GM21515 (cell line): ENCODE measurements around the gene PHLPP1.
"Not testable (repeated sequence)": the region's sequence is repeated elsewhere in the genome, so short reads cannot be mapped to it uniquely, and the experiment has no call there.

Experiments used
- ATAC-seq: cut with Tn5 transposase; IDR thresholded peaks from one replicate; pipeline ENCODE4 v1.9.1; 2021; ENCODE audit not compliant: unreplicated experiment

The PHLPP1 gene

DNA sequence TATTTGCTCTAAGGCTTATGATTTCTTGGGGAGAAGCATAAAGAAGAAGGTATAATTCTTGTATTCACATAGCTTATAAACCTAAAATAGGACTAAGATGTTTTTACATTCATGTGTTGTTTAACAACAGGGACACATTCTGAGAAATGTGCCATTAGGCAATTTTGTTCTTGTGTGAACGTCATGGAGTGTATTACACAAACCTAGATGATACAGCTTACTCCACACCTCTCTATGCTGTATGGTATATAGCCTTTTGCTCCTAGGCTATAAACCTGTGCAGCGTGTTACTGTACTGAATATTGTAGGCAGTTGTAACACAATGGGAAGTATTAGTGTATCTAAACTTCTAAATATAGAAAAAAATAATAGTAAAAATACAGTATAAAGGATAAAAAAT lies 92.1 kb downstream of the PHLPP1 start:
- no peak for ATAC-seq

DNA sequence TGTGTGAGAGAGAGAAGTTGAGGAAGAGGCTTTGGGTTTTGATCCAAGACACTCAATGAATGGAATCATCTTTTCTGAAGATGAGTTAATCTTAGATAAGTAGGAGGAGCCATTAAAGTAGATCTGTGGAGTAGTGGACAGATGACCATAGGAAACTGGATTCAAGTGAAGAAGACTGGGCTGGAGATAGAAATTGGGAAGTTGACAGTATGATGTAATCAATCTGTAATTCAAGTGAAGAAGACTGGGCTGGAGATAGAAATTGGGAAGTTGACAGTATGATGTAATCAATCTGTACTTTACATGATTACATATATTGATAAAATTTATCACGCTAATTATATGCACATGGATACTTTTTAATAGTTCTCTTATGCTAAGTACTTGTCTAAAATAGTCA lies 92.8 kb downstream of the PHLPP1 start:
- ATAC-seq: no peak

DNA sequence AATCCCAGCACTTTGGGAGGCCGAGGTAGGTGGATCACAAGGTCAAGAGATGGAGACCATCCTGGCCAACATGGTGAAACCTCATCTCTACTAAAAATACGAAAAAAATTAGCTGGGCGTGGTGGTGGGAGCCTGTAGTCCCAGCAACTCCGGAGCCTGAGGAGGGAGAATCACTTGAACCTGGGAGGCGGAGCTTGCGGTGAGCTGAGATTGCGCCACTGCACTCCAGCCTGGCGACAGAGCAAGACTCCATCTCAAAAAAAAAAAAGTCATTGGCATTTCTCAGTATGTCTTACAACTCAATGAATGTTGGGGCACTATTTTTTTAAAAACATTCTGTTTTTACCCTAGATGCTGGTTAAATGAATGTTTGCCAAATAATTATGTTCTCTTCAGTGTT lies 94.1 kb downstream of the PHLPP1 start:
- not testable (repeated sequence) for ATAC-seq

DNA sequence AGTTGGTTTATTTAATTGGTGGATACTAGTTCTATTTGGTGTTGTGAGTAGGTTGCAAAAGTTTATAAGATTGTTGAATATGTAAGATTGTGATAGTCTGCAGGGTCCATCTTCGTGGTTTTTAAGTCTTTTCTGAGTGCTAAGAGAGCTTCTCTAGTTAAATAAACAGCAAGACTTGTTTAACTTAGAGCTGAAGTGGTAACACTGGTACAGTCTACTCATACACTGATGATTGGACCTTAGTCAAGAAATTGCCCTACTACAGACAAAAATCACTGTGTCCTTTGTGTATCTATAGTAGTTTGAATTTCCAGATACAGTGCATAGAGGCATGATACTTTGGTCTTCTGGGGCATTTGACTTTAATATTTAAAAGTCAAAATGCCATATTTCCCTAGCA lies 94.6 kb downstream of the PHLPP1 start:
- no peak for ATAC-seq

DNA sequence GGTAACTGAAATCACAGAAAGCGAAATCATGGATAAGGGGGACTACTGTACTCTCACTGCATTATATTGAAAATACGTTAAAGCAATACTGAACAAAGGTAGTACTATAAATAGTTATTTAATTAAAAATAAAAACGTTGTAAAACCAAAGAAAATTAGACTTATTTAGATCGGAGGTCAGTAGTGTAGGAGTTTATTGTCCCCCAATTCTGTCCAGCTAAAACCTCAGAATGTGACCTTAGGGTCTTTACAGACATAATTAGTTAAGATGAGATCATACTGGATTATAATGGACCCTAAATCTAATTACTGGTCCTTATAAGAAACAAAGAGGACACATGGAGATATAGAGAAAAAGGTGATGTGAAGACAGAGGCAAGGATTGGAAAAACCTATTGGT lies 95.3 kb downstream of the PHLPP1 start:
- ATAC-seq: no peak

DNA sequence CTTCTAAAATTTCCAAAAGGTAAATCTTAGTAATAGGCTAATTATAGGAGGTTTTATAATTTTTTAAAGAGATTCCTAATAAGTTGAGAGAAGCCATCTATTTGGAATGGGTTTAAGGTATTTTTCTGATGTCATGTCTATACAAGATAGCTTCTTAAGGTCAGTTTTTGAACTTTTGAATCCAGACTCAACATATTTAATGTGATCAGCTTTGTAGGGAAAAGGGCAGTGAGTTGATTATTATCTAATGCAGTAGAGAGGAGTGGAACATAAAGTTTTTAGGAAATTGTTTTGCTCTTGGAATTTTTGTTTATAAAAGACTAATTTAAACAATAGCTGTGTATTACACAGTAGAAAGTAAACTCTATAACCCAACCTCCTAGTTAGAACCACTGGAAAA lies 96.3 kb downstream of the PHLPP1 start:
- no peak for ATAC-seq

DNA sequence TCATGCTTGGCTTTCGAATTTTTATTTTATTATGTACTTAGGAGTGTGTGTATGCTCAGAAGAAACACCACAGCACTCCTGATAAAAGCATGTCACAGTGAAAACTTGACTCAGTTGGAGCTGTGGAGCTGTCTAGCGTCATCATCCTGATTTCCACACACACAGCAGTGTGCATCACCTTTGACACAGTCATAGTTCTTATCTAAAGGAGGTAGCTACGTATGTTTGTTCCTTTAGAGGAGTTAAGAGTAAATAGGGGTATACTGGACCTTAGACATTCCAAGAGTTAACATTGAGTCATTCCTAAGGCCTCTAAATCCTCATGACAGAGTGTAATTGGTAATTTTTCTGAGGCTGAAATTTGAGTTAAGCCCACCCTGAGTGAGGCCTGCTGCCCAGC lies 96.9 kb downstream of the PHLPP1 start:
- ATAC-seq: no peak

DNA sequence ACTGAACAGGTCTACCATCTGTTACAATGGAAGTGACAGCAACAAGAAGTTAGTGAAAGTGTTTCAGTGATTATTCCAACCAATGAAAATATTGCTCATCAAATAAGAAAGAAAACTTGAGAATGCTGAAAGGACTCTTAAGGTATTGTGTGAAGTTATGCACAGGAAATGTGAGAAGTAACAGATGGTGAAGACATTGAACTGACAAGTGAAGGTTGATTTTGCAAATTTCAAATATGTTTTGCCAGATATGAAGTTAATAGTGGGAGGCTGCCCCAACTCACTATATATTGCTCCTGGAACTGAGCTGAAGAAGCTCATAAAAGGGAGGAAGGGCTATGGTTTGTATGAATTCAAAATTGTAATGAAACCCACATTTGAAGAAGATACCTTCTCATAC lies 97.5 kb downstream of the PHLPP1 start:
- ATAC-seq: no peak

DNA sequence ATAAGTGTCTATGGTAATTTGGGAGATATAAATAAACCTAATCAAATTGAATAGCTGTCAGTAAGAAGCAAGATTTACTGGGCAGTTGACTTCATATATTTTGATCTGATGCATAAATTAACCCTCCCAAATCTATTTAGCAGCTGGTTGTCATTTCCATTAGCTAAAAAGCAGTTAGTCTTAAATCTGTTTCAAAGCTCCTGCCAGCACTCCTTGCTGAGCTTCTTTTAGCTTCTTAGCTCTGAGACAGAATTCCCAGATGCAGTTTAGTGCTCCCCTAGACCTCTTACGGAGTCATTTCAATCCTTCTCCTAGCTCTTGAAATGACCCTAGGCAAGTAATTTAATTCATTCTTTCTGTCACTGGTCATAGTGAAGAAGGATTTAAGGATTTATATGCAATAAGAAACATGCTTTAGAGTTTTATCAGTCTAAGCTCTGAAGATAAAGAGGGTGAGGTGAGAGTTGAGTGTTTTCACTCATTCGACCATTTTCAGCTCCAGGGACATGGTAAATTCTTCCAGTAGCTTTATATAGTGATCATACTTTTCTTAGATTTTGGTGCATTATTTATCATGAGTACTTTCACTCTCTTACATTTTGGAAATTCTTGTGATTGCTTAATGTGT lies 98.9 kb downstream of the PHLPP1 start:
- no peak for ATAC-seq

DNA sequence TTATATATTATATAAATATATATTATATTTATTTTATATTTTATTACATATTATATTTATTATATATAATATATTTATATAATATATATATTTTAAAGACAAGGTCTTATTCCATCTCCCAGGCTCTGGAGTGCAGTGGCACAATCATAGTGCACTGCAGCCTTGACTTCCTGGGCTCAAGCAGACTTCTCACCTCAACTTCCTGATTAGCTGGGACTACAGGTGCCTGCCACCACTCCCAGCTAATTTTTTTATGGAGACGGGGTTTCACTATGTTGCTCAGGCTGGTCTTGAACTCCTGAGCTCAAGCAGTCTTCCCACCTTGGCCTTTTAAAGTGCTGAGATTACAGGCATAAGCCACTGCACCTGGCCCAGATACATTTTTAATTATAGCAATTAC lies 110.0 kb downstream of the PHLPP1 start:
- ATAC-seq: no peak

DNA sequence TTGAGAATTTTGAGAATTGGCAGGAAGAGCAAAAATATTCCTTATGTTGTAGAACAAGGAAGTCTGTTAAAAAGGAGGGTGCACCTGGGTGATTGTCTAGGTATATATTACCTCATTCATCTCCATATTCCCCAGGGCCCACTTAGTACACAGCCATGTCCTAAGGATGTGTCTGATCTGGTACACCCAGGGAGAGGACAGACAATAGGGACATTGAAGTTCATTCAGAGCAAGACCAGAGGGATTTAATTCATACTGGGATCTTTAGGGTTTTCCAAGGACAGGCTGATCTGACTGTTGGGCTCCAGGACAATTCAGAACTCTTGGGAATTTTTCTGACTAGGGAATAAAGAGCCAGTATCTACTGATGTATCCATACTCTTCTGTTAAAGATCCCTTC lies 112.1 kb downstream of the PHLPP1 start:
- ATAC-seq: no peak

DNA sequence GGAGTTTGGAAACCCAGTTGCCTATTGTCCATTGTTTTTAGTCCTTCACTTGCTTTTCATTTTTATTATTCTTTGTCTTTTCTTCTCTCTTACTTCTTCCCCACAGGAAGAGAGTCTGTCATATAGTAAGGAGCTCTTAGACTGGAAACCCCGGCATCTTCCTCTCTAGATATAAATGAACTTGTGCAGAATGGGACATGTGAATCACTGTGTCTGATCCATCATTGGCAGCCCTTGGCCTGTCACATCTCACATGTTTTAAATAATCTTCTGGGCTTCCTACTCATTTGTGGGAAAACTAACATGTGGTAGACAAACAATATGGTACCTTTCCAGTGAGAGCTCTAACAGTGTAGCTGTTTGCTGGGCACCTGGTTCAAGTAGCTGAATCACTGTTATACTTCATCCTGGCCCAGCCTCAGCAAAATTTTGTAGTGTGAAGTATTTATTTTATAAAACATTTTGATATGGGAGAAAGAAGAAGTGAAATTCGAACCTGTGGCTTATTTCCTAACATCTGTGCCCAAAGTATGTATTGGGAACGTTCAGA lies 112.8 kb downstream of the PHLPP1 start:
- no peak for ATAC-seq

DNA sequence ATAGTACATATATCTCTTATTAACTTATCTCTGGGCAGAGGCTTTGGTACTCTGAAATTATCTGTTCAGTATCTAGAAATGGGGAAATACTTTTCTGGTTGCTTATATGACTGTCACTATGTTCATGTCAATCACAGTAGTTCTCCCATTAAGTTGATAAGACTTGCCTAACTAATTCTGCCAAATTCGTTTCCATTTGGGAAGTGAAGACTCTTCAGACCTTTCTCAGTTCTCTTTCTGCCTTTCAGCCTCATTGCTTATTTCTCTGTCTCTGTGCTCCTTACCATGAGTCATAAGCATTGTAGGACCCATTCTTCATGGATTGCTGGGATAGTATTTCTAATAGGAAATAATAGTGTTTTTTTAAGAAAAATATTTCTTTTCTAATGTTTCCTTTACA lies 113.5 kb downstream of the PHLPP1 start:
- no peak for ATAC-seq

DNA sequence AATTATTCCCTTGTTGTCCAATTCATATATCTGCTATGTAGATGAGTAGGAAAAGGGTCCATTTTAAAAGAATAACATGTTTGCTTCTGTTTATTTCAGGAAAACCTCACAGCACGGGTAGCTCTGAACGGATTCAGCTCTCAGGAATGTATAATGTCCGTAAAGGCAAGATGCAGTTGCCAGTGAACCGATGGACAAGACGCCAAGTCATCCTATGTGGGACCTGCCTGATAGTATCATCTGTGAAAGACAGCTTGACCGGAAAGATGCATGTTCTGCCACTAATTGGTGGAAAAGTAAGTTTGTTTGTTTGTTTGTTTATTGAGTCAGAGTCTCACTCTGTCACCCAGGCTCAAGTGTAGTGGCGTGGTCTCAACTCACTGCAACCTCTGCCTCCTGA lies 114.6 kb downstream of the PHLPP1 start:
- no peak for ATAC-seq

DNA sequence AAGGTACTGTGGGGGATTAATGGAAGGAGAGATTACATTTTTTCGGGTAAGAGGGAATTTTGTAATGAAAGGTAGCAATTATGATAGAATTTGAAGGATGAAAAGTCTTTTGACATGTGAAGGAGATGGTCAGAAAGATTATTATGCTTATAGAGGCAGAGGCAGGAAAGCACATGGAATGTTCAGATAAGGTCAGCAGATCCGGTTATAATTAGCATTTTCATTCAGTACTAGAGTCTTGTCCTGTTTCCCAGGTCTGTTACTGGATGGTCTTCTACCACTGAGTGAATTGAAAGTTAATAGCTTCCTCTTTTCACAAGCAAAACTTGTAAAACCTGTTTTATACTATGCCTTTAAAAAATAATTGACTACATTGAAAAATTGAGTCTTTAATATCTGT lies 116.9 kb downstream of the PHLPP1 start:
- no peak for ATAC-seq

DNA sequence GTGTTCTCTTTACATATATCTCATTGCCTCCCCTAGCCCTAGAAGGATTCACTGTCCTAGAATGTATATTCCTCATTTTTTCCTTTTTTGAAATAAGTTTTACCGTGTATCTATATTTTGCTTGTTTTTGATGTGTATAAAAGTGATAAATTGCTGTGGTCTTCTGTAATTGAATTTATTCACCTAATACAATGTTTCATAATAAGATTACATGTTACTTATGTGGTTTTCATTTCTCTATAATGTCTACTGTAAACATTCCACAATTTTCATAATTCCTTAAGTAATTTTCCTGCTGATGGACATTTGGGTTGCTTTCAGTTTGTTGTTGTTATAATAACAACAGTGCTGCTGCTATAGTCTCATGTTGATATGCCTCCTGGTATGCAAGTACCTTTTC lies 118.2 kb downstream of the PHLPP1 start:
- ATAC-seq: no peak

DNA sequence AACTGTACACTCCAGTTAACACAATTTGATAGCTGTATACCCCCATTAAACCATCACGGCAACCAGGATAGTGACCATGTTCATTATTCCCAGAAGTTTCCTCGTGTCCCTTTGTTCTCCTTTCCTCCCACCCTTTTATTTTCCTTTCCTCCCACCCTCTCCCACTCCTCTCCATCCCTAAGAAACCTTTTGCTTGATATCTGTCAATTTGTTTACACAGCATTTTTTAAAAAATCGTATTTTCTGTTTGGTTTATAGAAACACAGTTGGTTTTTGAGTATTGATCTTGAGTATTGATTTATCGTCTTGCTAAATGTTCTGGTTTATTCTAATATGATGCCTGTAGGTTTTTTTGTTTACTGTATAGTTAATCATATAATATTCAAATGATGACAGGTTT lies 119.4 kb downstream of the PHLPP1 start:
- ATAC-seq: no peak

DNA sequence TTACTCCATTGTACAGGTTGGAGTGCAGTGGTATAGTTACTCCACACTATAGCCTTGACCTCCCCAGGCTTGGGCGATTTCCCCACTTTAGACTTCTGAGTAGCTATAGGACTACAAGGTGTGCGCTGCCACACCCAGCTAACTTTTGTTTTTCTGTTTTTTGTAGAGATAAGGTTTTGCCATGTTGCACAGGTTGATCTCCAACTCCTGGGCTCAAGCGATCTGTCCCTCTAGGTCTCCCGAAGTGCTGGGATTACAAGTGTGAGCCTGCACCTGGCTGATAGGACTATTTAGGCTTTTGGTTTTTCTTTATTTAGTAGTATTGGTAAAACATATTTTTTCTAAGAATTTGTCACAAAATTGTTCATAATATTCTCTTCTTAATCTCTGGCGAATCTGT lies 121.7 kb downstream of the PHLPP1 start:
- ATAC-seq: no peak

DNA sequence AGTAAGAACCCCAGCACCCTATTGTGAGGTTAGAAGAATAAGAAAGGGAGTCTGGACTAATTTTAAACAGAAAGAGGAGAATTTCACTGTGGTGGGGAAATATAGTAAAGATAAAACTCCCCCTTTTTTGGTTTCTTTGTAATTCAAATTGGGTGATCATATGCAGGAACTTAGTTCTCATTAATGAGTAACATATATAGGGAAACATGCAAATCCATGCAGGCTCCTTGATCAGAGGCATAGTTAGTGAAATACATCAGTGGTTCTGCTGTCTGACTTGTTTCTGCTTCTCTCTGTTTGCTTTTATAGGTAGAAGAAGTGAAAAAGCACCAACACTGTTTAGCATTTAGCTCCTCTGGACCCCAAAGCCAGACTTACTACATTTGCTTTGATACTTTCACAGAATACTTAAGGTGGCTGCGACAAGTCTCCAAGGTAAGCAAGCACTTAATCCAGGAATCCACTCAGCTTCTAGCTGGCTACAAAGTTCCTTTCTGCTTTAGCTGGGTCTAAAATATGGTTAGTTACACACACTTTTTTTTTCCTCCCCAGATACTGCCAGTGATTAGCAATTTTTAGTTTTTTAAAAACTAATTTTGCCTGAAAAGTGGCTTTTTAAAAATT lies 123.2 kb downstream of the PHLPP1 start:
- peak; percentile 67 for ATAC-seq

DNA sequence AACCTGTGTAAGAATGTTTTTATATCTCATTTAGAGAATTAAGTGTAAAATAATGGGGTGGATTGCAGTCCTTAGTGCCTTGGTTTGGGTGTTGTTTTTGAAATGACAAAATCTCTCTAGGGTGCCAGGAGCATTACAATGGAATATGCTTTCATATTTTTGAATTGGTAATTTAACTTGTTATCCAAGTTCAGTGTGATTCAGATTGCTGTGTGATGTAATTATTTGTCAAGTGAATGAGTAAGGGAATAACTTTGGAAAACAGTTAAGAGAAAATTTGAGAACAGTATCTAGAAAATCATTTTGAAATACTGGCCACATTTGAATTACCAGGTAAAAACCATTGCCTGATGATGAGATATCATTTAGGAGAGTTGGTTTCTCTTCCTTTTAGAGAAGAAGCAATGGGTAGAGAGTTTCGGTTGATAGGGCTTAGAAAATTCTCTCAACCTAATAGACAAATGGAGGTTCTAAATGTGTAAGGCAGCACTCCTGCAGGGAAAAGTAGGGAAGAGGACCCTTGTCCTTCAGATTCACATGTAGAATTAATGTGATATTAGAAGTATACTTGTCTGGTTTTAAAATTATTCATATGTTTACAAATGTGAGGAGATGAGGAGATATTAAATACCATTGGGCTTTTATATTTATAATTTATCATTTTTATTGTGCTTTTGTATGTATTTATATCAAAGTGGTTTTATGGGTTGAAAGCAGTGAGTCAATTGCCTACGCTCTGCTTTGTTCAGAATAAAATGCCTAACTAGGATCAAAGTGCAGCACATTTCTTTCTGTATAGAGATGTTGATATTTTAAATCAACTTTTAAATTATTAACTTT lies 124.8 kb downstream of the PHLPP1 start:
- no peak for ATAC-seq

DNA sequence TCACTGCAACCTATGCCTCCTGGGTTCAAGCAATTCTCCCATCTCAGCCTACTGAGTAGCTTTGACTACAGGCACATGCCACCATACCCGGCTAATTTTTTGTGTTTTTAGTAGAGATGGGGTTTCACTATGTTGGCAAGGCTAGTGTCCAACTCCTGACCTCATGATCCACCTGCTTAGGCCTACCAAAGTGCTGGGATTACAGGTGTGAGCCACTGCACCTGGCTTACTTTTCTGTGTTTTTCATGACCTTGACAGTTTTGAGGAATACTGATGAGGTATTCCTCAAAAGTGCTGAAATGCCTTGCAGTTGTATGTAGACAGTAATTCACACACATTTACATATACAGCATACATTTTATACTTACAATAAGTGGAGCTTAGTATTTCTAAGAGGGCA lies 126.1 kb downstream of the PHLPP1 start:
- ATAC-seq: no peak

DNA sequence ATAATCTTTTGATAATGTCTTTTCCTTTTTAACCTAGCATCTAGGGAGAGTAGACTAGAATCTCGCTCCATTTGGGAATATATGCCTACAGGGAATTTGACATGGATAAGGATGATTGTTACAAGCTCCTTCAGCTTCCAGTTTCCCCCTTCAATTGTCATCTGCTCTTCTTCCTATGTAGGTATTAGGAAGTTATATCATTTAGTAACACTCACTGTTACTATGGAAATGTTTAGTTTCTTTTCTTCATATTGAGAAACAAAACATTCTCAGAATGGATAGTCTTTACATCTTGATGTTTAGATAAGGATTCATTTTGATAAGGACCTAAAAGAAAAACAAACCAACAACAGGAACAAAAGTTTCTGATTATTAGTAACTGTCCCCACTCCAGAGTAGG lies 127.6 kb downstream of the PHLPP1 start:
- ATAC-seq: no peak
